Sigmoid colon (tissue), 4 donors: ENCODE data around the gene MGRN1.

Experiments used
- CTCF ChIP-seq, 4 experiments: fragments of 450-650 bp in 3 of 4; fragments of 200-600 bp in 1 of 4; IDR thresholded peaks; one replicate each; pipeline ENCODE4 v1.5.1; 2016 to 2019; ENCODE audit warnings: antibody characterized with exemption in 4 of 4, mild to moderate bottlenecking in 3 of 4, moderate library complexity in 2 of 4
- EP300 ChIP-seq, 4 donors: sonication (generic); formaldehyde crosslinking; IDR thresholded peaks; one replicate each; pipeline ENCODE4 v1.6.1; 2017; ENCODE audit warnings: antibody characterized with exemption in 4 of 4
- POLR2A ChIP-seq, 2 donors: fragments of 450-650 bp; IDR thresholded peaks; one replicate each; pipeline ENCODE4 v1.6.1; 2016; ENCODE audit warnings: antibody characterized with exemption in 2 of 2, mild to moderate bottlenecking in 2 of 2, moderate library complexity in 2 of 2
- POLR2AphosphoS5 ChIP-seq, 4 donors: sonication (generic); formaldehyde crosslinking; IDR thresholded peaks; one replicate each; pipeline ENCODE4 v1.6.1; 2017; ENCODE audit warnings: antibody characterized with exemption in 4 of 4

- TF ChIP-seq CTCF (IDR thresholded peaks at IDR 0.05): no peak
- TF ChIP-seq POLR2A (IDR thresholded peaks at IDR 0.05): no peak
- TF ChIP-seq EP300 (IDR thresholded peaks at IDR 0.05): no peak
- TF ChIP-seq POLR2AphosphoS5 (IDR thresholded peaks at IDR 0.05): no peak
Observed at GRCh38 chr16:4704913-4705312, 80.3 kb downstream of the MGRN1 start.
